Esophagus muscularis mucosa (tissue), 4 donors: ENCODE measurements around the gene HACE1. TPM values are rescaled to one million over a fixed set of nuclear protein-coding genes. Genes with fewer than 3 reads are reported as not detected.
"Not testable (repeated sequence)": the region's sequence is repeated elsewhere in the genome, so short reads cannot be mapped to it uniquely, and the experiment has no call there.

Source experiments
- DNase-seq: peaks from one replicate; pipeline ENCODE4 v3.0.0-alpha.2; 2017; ENCODE audit errors: extremely low spot score
- H3K27ac ChIP-seq, 4 donors: fragments of 200-600 bp; sonication (generic); replicated peaks in 1 of 4; 1 replicate in 3 of 4; 2 replicates in 1 of 4; pipeline ENCODE4 v1.5.1; 2016 to 2019; ENCODE audit warnings: mild to moderate bottlenecking in 1 of 4
- H3K27me3 ChIP-seq, 4 donors: fragments of 200-600 bp; sonication (generic); one replicate each; pipeline versions ENCODE4 v1.5.1 to v1.6.0; 2016 to 2019
- H3K36me3 ChIP-seq, 4 donors: fragments of 200-600 bp; sonication (generic); one replicate each; pipeline ENCODE4 v1.5.1; 2016 to 2019
- H3K4me1 ChIP-seq, 4 donors: fragments of 200-600 bp; sonication (generic); one replicate each; pipeline ENCODE4 v1.5.1; 2016 to 2019
- H3K4me3 ChIP-seq, 4 donors: fragments of 200-600 bp; sonication (generic); 1 replicate in 2 of 4; 2 replicates in 2 of 4; pipeline ENCODE4 v1.5.1; 2016 to 2019; ENCODE audit warnings: mild to moderate bottlenecking in 4 of 4, moderate library complexity in 1 of 4
- H3K9me3 ChIP-seq, 4 donors: fragments of 200-600 bp; sonication (generic); 1 replicate in 3 of 4; 2 replicates in 1 of 4; pipeline ENCODE4 v1.5.1; 2016 to 2019
- CTCF ChIP-seq, 3 experiments: fragments of 200-600 bp in 2 of 3; fragments of 450-650 bp in 1 of 3; sonication (generic) in 2 of 3; IDR thresholded peaks; one replicate each; pipeline ENCODE4 v1.5.1; 2017 to 2019; ENCODE audit warnings: antibody characterized with exemption in 3 of 3, mild to moderate bottlenecking in 2 of 3, moderate library complexity in 1 of 3
- EP300 ChIP-seq: sonication (generic); formaldehyde crosslinking; IDR thresholded peaks from one replicate; pipeline ENCODE4 v1.6.1; 2017; ENCODE audit warnings: antibody characterized with exemption
- POLR2A ChIP-seq: fragments of 450-650 bp; IDR thresholded peaks from one replicate; pipeline ENCODE4 v1.6.1; 2017; ENCODE audit warnings: antibody characterized with exemption, moderate library complexity, mild to moderate bottlenecking, low read depth
- POLR2AphosphoS5 ChIP-seq, 2 donors: sonication (generic); formaldehyde crosslinking; IDR thresholded peaks; one replicate each; pipeline ENCODE4 v1.6.1; 2017; ENCODE audit warnings: antibody characterized with exemption in 2 of 2
- WGBS: methylation state at CpG from one replicate; pipeline ENCODE4 v1.1.5; 2018; 5-methylcytosine and 5-hydroxymethylcytosine counted together
- intact Hi-C: fragments of 100-400 bp; cut with DNase I; formaldehyde crosslinking; loops from one replicate; pipeline ENCODE4 v1.15.1; 2023
- total RNA-seq, 4 donors: library from RNA; depleted of rRNA; stranded (reverse); fragments of >200 nt; gene quantifications; one replicate each; pipeline versions ENCODE4 v1.1.0 to v1.2.1, GENCODE V29; 2016

Gene HACE1
- total RNA-seq, 4 donors from 2014 or later: 11.4 to 21.5 (median 18.7) TPM

- no peak overlapping the region for H3K4me3 ChIP-seq
- peaks cover 5 to 40% (median 16%) of the 10 kb centered on the region in 4 donors for H3K36me3 ChIP-seq
- no peak for TF ChIP-seq CTCF (IDR thresholded peaks at IDR 0.05)
- no peak for TF ChIP-seq POLR2AphosphoS5 (IDR thresholded peaks at IDR 0.05)
- no peak for TF ChIP-seq POLR2A
- no peak for TF ChIP-seq EP300
- H3K27ac ChIP-seq: no peak overlapping the region
- WGBS: 100% methylated on average over 2 of the region's 2 CpGs
- H3K4me1 ChIP-seq: no peaks in the 10 kb centered on the region
- peaks cover 0 to 40% (median 28%) of the 10 kb centered on the region in 4 donors for H3K9me3 ChIP-seq
- intact Hi-C loops: no loop called here
- H3K27me3 ChIP-seq: no peaks in the 10 kb centered on the region
- no peak for DNase-seq
Observed at GRCh38 chr6:104753251-104753650, 106.5 kb downstream of the HACE1 start.

GRCh38 chr6:104750449-104750848 is 109.3 kb downstream of the HACE1 start:
- Histone ChIP-seq H3K4me3 (no peak overlapping the region), H3K27me3 (no peaks in the 10 kb centered on the region), H3K9me3 (peaks cover 0 to 18% (median 14%) of the 10 kb centered on the region in 4 donors), H3K36me3 (peaks cover 4 to 24% (median 10%) of the 10 kb centered on the region in 4 donors), H3K27ac (no peak overlapping the region), H3K4me1 (no peaks in the 10 kb centered on the region)
- WGBS: 95% methylated on average over 2 of the region's 2 CpGs
- intact Hi-C loops: no loop called here
- TF ChIP-seq CTCF (IDR thresholded peaks at IDR 0.05): no peak
- TF ChIP-seq EP300: no peak
- no peak for TF ChIP-seq POLR2AphosphoS5 (IDR thresholded peaks at IDR 0.05)
- TF ChIP-seq POLR2A: no peak
- no peak for DNase-seq

GRCh38 chr6:104739124-104739523 is 120.6 kb downstream of the HACE1 start:
- H3K27me3 ChIP-seq, H3K9me3 ChIP-seq, H3K4me1 ChIP-seq, DNase-seq, H3K27ac ChIP-seq, H3K4me3 ChIP-seq, intact Hi-C loops: not testable (repeated sequence)
- H3K36me3 ChIP-seq: peaks cover 0 to 16% (median 0%) of the 10 kb centered on the region in 4 donors
- WGBS: 97% methylated on average over 3 of the region's 3 CpGs

- H3K4me3 ChIP-seq, H3K9me3 ChIP-seq, H3K27ac ChIP-seq, DNase-seq, intact Hi-C loops, H3K4me1 ChIP-seq, H3K27me3 ChIP-seq: not testable (repeated sequence)
- 93% methylated on average over 16 of the region's 16 CpGs for WGBS
- peaks cover 0 to 12% (median 2%) of the 10 kb centered on the region in 4 donors for H3K36me3 ChIP-seq
Observed at GRCh38 chr6:104737567-104737966, 122.2 kb downstream of the HACE1 start.

GRCh38 chr6:104736545-104736944 is 123.2 kb downstream of the HACE1 start:
- Histone ChIP-seq H3K27me3 (no peaks in the 10 kb centered on the region), H3K4me3 (no peak overlapping the region), H3K9me3 (no peaks in the 10 kb centered on the region), H3K36me3 (peaks cover 0 to 18% (median 2%) of the 10 kb centered on the region in 4 donors), H3K4me1 (no peaks in the 10 kb centered on the region), H3K27ac (no peak overlapping the region)
- no peak for DNase-seq
- no peak for TF ChIP-seq POLR2AphosphoS5 (IDR thresholded peaks at IDR 0.05)
- no peak for TF ChIP-seq CTCF (IDR thresholded peaks at IDR 0.05)
- no peak for TF ChIP-seq POLR2A
- no peak for TF ChIP-seq EP300
- intact Hi-C loops: no loop called here
- WGBS: 91% methylated on average over 1 of the region's 1 CpG

- peaks cover 0 to 24% (median 2%) of the 10 kb centered on the region in 4 donors for H3K36me3 ChIP-seq
- no peaks in the 10 kb centered on the region for H3K27me3 ChIP-seq
- intact Hi-C loops: no loop called here
- TF ChIP-seq POLR2A (no peak), CTCF (IDR thresholded peaks at IDR 0.05) (no peak), POLR2AphosphoS5 (IDR thresholded peaks at IDR 0.05) (no peak), EP300 (no peak)
- DNase-seq: no peak
- 70% methylated on average over 2 of the region's 2 CpGs for WGBS
- no peaks in the 10 kb centered on the region for H3K9me3 ChIP-seq
- H3K27ac ChIP-seq: no peak overlapping the region
- no peak overlapping the region for H3K4me3 ChIP-seq
- H3K4me1 ChIP-seq: no peaks in the 10 kb centered on the region
Observed at GRCh38 chr6:104730450-104730849, 129.3 kb downstream of the HACE1 start.
